ENCODE measurements around the gene MAPK8IP2.
A peak's percentile ranks its signal among the peaks of the same experiment; 100 is the strongest.

The MAPK8IP2 gene

GRCh38 chr22:50562523-50563412 is 37.8 kb upstream of the MAPK8IP2 start, which contains the start of gene SYCE3 (continued):
- TF ChIP-seq ATF2 (tag by site-specific recombination; IDR thresholded peaks at IDR 0.05; ENCODE audit: low read depth) = no peak
- TF ChIP-seq HOXC10 (CRISPR knock-in tag; IDR thresholded peaks at IDR 0.05) = no peak
- TF ChIP-seq ZSCAN16 (tag by site-specific recombination; IDR thresholded peaks at IDR 0.05) = no peak
- TF ChIP-seq, protein P1, sequence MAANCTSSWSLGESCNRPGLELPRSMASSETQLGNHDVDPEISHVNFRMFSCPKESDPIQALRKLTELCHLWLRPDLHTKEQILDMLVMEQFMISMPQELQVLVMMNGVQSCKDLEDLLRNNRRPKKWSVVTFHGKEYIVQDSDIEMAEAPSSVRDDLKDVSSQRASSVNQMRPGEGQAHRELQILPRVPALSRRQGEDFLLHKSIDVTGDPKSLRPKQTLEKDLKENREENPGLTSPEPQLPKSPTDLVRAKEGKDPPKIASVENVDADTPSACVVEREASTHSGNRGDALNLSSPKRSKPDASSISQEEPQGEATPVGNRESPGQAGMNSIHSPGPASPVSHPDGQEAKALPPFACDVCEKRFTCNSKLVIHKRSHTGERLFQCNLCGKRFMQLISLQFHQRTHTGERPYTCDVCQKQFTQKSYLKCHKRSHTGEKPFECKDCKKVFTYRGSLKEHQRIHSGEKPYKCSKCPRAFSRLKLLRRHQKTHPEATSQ (tag by site-specific recombination; IDR thresholded peaks at IDR 0.05) = no peak
- no peak for TF ChIP-seq ZNF488 (tag by site-specific recombination; IDR thresholded peaks at IDR 0.05)
- TF ChIP-seq ZNF146 (tag by site-specific recombination; IDR thresholded peaks at IDR 0.05) = no peak
- no peak for TF ChIP-seq ZBTB7A (tag by site-specific recombination; IDR thresholded peaks at IDR 0.05; ENCODE audit: low read depth)
- TF ChIP-seq PBX3 (CRISPR knock-in tag; IDR thresholded peaks at IDR 0.05) = no peak
- TF ChIP-seq, protein P2, sequence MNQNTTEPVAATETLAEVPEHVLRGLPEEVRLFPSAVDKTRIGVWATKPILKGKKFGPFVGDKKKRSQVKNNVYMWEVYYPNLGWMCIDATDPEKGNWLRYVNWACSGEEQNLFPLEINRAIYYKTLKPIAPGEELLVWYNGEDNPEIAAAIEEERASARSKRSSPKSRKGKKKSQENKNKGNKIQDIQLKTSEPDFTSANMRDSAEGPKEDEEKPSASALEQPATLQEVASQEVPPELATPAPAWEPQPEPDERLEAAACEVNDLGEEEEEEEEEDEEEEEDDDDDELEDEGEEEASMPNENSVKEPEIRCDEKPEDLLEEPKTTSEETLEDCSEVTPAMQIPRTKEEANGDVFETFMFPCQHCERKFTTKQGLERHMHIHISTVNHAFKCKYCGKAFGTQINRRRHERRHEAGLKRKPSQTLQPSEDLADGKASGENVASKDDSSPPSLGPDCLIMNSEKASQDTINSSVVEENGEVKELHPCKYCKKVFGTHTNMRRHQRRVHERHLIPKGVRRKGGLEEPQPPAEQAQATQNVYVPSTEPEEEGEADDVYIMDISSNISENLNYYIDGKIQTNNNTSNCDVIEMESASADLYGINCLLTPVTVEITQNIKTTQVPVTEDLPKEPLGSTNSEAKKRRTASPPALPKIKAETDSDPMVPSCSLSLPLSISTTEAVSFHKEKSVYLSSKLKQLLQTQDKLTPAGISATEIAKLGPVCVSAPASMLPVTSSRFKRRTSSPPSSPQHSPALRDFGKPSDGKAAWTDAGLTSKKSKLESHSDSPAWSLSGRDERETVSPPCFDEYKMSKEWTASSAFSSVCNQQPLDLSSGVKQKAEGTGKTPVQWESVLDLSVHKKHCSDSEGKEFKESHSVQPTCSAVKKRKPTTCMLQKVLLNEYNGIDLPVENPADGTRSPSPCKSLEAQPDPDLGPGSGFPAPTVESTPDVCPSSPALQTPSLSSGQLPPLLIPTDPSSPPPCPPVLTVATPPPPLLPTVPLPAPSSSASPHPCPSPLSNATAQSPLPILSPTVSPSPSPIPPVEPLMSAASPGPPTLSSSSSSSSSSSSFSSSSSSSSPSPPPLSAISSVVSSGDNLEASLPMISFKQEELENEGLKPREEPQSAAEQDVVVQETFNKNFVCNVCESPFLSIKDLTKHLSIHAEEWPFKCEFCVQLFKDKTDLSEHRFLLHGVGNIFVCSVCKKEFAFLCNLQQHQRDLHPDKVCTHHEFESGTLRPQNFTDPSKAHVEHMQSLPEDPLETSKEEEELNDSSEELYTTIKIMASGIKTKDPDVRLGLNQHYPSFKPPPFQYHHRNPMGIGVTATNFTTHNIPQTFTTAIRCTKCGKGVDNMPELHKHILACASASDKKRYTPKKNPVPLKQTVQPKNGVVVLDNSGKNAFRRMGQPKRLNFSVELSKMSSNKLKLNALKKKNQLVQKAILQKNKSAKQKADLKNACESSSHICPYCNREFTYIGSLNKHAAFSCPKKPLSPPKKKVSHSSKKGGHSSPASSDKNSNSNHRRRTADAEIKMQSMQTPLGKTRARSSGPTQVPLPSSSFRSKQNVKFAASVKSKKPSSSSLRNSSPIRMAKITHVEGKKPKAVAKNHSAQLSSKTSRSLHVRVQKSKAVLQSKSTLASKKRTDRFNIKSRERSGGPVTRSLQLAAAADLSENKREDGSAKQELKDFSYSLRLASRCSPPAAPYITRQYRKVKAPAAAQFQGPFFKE (tag by site-specific recombination; IDR thresholded peaks at IDR 0.05; ENCODE audit: borderline replicate concordance) = no peak
- no peak for TF ChIP-seq ZNF239 (tag by site-specific recombination; IDR thresholded peaks at IDR 0.05)
- peak; percentile 87 for TF ChIP-seq GLIS1 (tag by site-specific recombination; IDR thresholded peaks at IDR 0.05)
- TF ChIP-seq ZNF138 (tag by site-specific recombination; IDR thresholded peaks at IDR 0.05; ENCODE audit: borderline replicate concordance) = no peak
- TF ChIP-seq ZBTB6 (tag by site-specific recombination; IDR thresholded peaks at IDR 0.05) = no peak
- no peak for TF ChIP-seq ZNF776 (tag by site-specific recombination; IDR thresholded peaks at IDR 0.05; ENCODE audit: borderline replicate concordance)
- no peak for TF ChIP-seq HOXD13 (CRISPR knock-in tag; IDR thresholded peaks at IDR 0.05; ENCODE audit: borderline replicate concordance)
- peak; percentile 57 for TF ChIP-seq ZNF629 (tag by site-specific recombination; IDR thresholded peaks at IDR 0.05)
- no peak for TF ChIP-seq ZNF423 (tag by site-specific recombination; IDR thresholded peaks at IDR 0.05)
- peak; percentile 95 for TF ChIP-seq KLF9 (tag by site-specific recombination; IDR thresholded peaks at IDR 0.05; ENCODE audit: low read depth)
- TF ChIP-seq ZNF473 (tag by site-specific recombination; IDR thresholded peaks at IDR 0.05) = no peak
- no peak for TF ChIP-seq ZNF391 (tag by site-specific recombination; IDR thresholded peaks at IDR 0.05; ENCODE audit: borderline replicate concordance, low read depth)
- TF ChIP-seq, protein P3, sequence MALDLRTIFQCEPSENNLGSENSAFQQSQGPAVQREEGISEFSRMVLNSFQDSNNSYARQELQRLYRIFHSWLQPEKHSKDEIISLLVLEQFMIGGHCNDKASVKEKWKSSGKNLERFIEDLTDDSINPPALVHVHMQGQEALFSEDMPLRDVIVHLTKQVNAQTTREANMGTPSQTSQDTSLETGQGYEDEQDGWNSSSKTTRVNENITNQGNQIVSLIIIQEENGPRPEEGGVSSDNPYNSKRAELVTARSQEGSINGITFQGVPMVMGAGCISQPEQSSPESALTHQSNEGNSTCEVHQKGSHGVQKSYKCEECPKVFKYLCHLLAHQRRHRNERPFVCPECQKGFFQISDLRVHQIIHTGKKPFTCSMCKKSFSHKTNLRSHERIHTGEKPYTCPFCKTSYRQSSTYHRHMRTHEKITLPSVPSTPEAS (tag by site-specific recombination; IDR thresholded peaks at IDR 0.05) = no peak
- TF ChIP-seq ZNF580 (tag by site-specific recombination; IDR thresholded peaks at IDR 0.05) = no peak
- TF ChIP-seq ZNF132 (tag by site-specific recombination; IDR thresholded peaks at IDR 0.05; ENCODE audit: borderline replicate concordance) = no peak
- TF ChIP-seq ZNF792 (tag by site-specific recombination; IDR thresholded peaks at IDR 0.05) = no peak
- TF ChIP-seq ZNF76 (tag by site-specific recombination; IDR thresholded peaks at IDR 0.05; ENCODE audit: borderline replicate concordance, low read depth) = peak; percentile 70; the same call in 1 of the 2 replicates
